CD8-positive, alpha-beta memory T cell (primary cell): Measurements from ENCODE around the gene FAM89B. TPM values are rescaled to one million over a fixed set of nuclear protein-coding genes. Genes with fewer than 3 reads are reported as not detected.
A peak's percentile ranks its signal among the peaks of the same experiment; 100 is the strongest.

Experiments used
- CTCF ChIA-PET: fragments of 350-600 bp; sonication (Branson Sonifier 250); formaldehyde crosslinking; loops from one replicate; lab custom pipeline; 2021; ENCODE audit warnings: antibody characterized with exemption; lab: Charles Lee
- POLR2A ChIA-PET: fragments of 350-600 bp; sonication (Branson Sonifier 250); formaldehyde crosslinking; loops from one replicate; lab custom pipeline; 2021; ENCODE audit warnings: antibody characterized with exemption; lab: Charles Lee
- DNase-seq, 5 donors: peaks; one replicate each; pipeline versions ENCODE4 v3.0.0 to v3.0.0-alpha.2; 2020 to 2022; ENCODE audit warnings: mixed read lengths in 1 of 5
- H3K27ac ChIP-seq: one replicate; pipeline ENCODE4 v1.7.0; 2013; ENCODE audit warnings: low read depth, mild to moderate bottlenecking, low read length, moderate library complexity
- H3K27me3 ChIP-seq: 2 replicates; pipeline ENCODE4 v1.7.0; 2013; ENCODE audit warnings: low read length, mild to moderate bottlenecking; ENCODE audit not compliant: insufficient read depth, poor library complexity, severe bottlenecking
- H3K36me3 ChIP-seq: 2 replicates; pipeline ENCODE4 v1.7.0; 2013; ENCODE audit warnings: mild to moderate bottlenecking, low read length, moderate library complexity; ENCODE audit not compliant: insufficient read depth
- H3K4me1 ChIP-seq: 2 replicates; pipeline ENCODE4 v1.7.0; 2013; ENCODE audit warnings: mild to moderate bottlenecking, low read length, moderate library complexity; ENCODE audit not compliant: insufficient read depth
- H3K4me3 ChIP-seq: 2 replicates; pipeline ENCODE4 v1.7.0; 2013; ENCODE audit warnings: mild to moderate bottlenecking, low read length
- H3K9me3 ChIP-seq: 2 replicates; pipeline ENCODE4 v1.7.0; 2013; ENCODE audit warnings: mild to moderate bottlenecking, low read length
- H3K27ac Mint-ChIP-seq, 8 donors: one replicate each; pipeline ENCODE4 v1.8.0; 2020 to 2021; ENCODE audit warnings: mixed read lengths in 8 of 8, mild to moderate bottlenecking in 6 of 8, inconsistent platforms in 3 of 8, moderate library complexity in 3 of 8
- H3K27me3 Mint-ChIP-seq, 2 donors: one replicate each; pipeline ENCODE4 v1.8.0; 2020 to 2021; ENCODE audit warnings: mixed read lengths in 2 of 2, mild to moderate bottlenecking in 1 of 2, moderate library complexity in 1 of 2
- H3K36me3 Mint-ChIP-seq, 3 donors: one replicate each; pipeline ENCODE4 v1.8.0; 2020 to 2021; ENCODE audit warnings: mixed read lengths in 3 of 3, inconsistent platforms in 1 of 3, mild to moderate bottlenecking in 1 of 3
- H3K4me1 Mint-ChIP-seq, 3 donors: one replicate each; pipeline ENCODE4 v1.8.0; 2020 to 2021; ENCODE audit warnings: mixed read lengths in 3 of 3, inconsistent platforms in 1 of 3, mild to moderate bottlenecking in 1 of 3
- H3K4me3 Mint-ChIP-seq, 7 donors: one replicate each; pipeline ENCODE4 v1.8.0; 2020 to 2021; ENCODE audit warnings: mixed read lengths in 7 of 7, mild to moderate bottlenecking in 6 of 7, moderate library complexity in 4 of 7, inconsistent platforms in 2 of 7
- H3K9me3 Mint-ChIP-seq, 5 donors: one replicate each; pipeline ENCODE4 v1.8.0; 2020 to 2022; ENCODE audit warnings: mixed read lengths in 5 of 5, mild to moderate bottlenecking in 3 of 5, moderate library complexity in 2 of 5, inconsistent platforms in 1 of 5
- polyA plus RNA-seq: library from polyadenylated mRNA; unstranded; fragments of 300-500 nt; fragmentation: Illumina TruSeq; gene quantifications from one replicate; pipeline ENCODE4 v1.2.3, GENCODE V29; 2021
- total RNA-seq, 2 experiments: library from RNA; stranded (reverse); gene quantifications; one replicate each; pipeline ENCODE4 v1.2.3, GENCODE V29; 2021

The FAM89B gene
- total and polyA plus RNA-seq, 3 experiments from 2014 or later: 30.8 to 138 (median 34.1) TPM

- Mint-ChIP-seq H3K4me1 (peaks cover 17 to 27% (median 18%) of the 10 kb centered on the region in 3 donors), H3K36me3 (peaks cover 0 to 41% (median 1%) of the 10 kb centered on the region in 3 donors), H3K27me3 (no peaks in the 10 kb centered on the region), H3K27ac (peak overlapping the region in 1 of 8 donors; percentile 54), H3K9me3 (no peaks in the 10 kb centered on the region), H3K4me3 (peak overlapping the region in 1 of 7 donors; percentile 69)
- Histone ChIP-seq H3K9me3 (no peaks in the 10 kb centered on the region), H3K36me3 (peaks cover 17% of the 10 kb centered on the region), H3K4me3 (no peak overlapping the region), H3K4me1 (peaks cover 24% of the 10 kb centered on the region), H3K27me3 (no peaks in the 10 kb centered on the region), H3K27ac (no peak overlapping the region)
- CTCF ChIA-PET: interaction anchor here (1.0 to 11.9 kb wide), 19 partner anchors 10 to 226 kb away, joined by 3 to 258 read pairs (median 6); partner anchors contain the start of genes EHBP1L1, FAM89B, PCNX3 and SCYL1
- no peak for DNase-seq
- POLR2A ChIA-PET: interaction anchor here (0.9 to 2.0 kb wide), 5 partner anchors 16 to 52 kb away, joined by 3 to 8 read pairs (median 4); partner anchors contain the start of genes EHBP1L1 and MAP3K11
Observed at GRCh38 chr11:65592858-65593517, 20.6 kb downstream of the FAM89B start.

- Histone ChIP-seq H3K4me1 (peaks cover 17% of the 10 kb centered on the region), H3K27me3 (no peaks in the 10 kb centered on the region), H3K27ac (no peak overlapping the region), H3K9me3 (no peaks in the 10 kb centered on the region), H3K36me3 (peaks cover 23% of the 10 kb centered on the region), H3K4me3 (no peak overlapping the region)
- Mint-ChIP-seq H3K4me1 (peaks cover 9 to 19% (median 11%) of the 10 kb centered on the region in 3 donors), H3K9me3 (no peaks in the 10 kb centered on the region), H3K4me3 (no peak overlapping the region), H3K36me3 (peaks cover 0 to 47% (median 1%) of the 10 kb centered on the region in 3 donors), H3K27ac (peak overlapping the region in 2 of 8 donors; percentile 48 to 84), H3K27me3 (no peaks in the 10 kb centered on the region)
- CTCF ChIA-PET: interaction anchor here (0.7 to 11.9 kb wide), 25 partner anchors 8 to 318 kb away, joined by 3 to 258 read pairs (median 5); partner anchors contain the start of genes EHBP1L1, FAM89B, PCNX3 and SCYL1
- peak in 2 of 5 donors; percentile 45 to 66 for DNase-seq
- POLR2A ChIA-PET: interaction anchor here (0.5 to 2.0 kb wide), 9 partner anchors 16 to 718 kb away, joined by 3 to 8 read pairs (median 4); partner anchors contain the start of genes EHBP1L1, FAM89B and MAP3K11
Observed at GRCh38 chr11:65593518-65594414, 21.4 kb downstream of the FAM89B start.

- H3K27me3 Mint-ChIP-seq: no peaks in the 10 kb centered on the region
- ChIA-PET POLR2A (interaction anchor here (0.6 to 1.3 kb wide), 3 partner anchors 19 to 100 kb away, joined by 3 to 7 read pairs (median 3); partner anchors contain the start of gene FAM89B), CTCF (interaction anchor here (0.6 to 11.9 kb wide), 4 partner anchors 20 to 406 kb away, joined by 3 to 258 read pairs (median 12); partner anchors contain the start of genes PCNX3 and ZNRD2)
- peak overlapping the region in 2 of 8 donors; percentile 22 to 61 for H3K27ac Mint-ChIP-seq
- H3K36me3 Mint-ChIP-seq: peaks cover 0 to 49% (median 3%) of the 10 kb centered on the region in 3 donors
- peaks cover 8 to 17% (median 10%) of the 10 kb centered on the region in 3 donors for H3K4me1 Mint-ChIP-seq
- peaks cover 20% of the 10 kb centered on the region for H3K36me3 ChIP-seq
- no peaks in the 10 kb centered on the region for H3K9me3 Mint-ChIP-seq
- no peak overlapping the region for H3K27ac ChIP-seq
- H3K4me3 ChIP-seq: no peak overlapping the region
- H3K4me1 ChIP-seq: peaks cover 15% of the 10 kb centered on the region
- peak overlapping the region in 1 of 7 donors; percentile 32 for H3K4me3 Mint-ChIP-seq
- no peaks in the 10 kb centered on the region for H3K9me3 ChIP-seq
- H3K27me3 ChIP-seq: no peaks in the 10 kb centered on the region
- DNase-seq: no peak
Observed at GRCh38 chr11:65595131-65595530, 22.8 kb downstream of the FAM89B start.

- Histone ChIP-seq H3K27me3 (no peaks in the 10 kb centered on the region), H3K27ac (no peak within 1 kb of the TSS), H3K36me3 (peaks cover 14% of the 10 kb centered on the region), H3K4me3 (no peak within 1 kb of the TSS), H3K9me3 (no peaks in the 10 kb centered on the region), H3K4me1 (peaks cover 15% of the 10 kb centered on the region)
- Mint-ChIP-seq H3K27ac (peak within 1 kb of the TSS in 5 of 8 donors; percentile 22 to 61 (median 45)), H3K27me3 (no peaks in the 10 kb centered on the region), H3K4me3 (peak within 1 kb of the TSS in 2 of 7 donors; percentile 27 to 32), H3K36me3 (peaks cover 0 to 43% (median 2%) of the 10 kb centered on the region in 3 donors), H3K9me3 (no peaks in the 10 kb centered on the region), H3K4me1 (peaks cover 8 to 17% (median 10%) of the 10 kb centered on the region in 3 donors)
- CTCF ChIA-PET: interaction anchor here (0.6 to 11.9 kb wide), 3 partner anchors 54 to 960 kb away, joined by 3 to 258 read pairs (median 3); no protein-coding TSS in a partner anchor
- POLR2A ChIA-PET: interaction anchor here (0.6 to 1.3 kb wide), 2 partner anchors 19 to 462 kb away, joined by 3 read pairs; no protein-coding TSS in a partner anchor
- no peak for DNase-seq
Observed at GRCh38 chr11:65595543-65596281, 23.4 kb downstream of the FAM89B start, which contains the start of gene KCNK7. Gene KCNK7 (minus strand): TSS chr11:65595800. CDS start chr11:65595772, 28 bp downstream.

GRCh38 chr11:65596520-65596919 lies 24.2 kb downstream of the FAM89B start:
- Histone ChIP-seq H3K27ac (no peak overlapping the region), H3K36me3 (peaks cover 14% of the 10 kb centered on the region), H3K27me3 (no peaks in the 10 kb centered on the region), H3K4me1 (peaks cover 15% of the 10 kb centered on the region), H3K4me3 (no peak overlapping the region), H3K9me3 (no peaks in the 10 kb centered on the region)
- Mint-ChIP-seq H3K36me3 (peaks cover 0 to 43% (median 2%) of the 10 kb centered on the region in 3 donors), H3K27ac (peak overlapping the region in 1 of 8 donors; percentile 50), H3K4me1 (peaks cover 8 to 17% (median 10%) of the 10 kb centered on the region in 3 donors), H3K9me3 (no peaks in the 10 kb centered on the region), H3K27me3 (no peaks in the 10 kb centered on the region), H3K4me3 (no peak overlapping the region)
- ChIA-PET CTCF (interaction anchor here (2.0 to 11.9 kb wide), 2 partner anchors 8 to 55 kb away, joined by 8 to 258 read pairs; no protein-coding TSS in a partner anchor), POLR2A (interaction anchor here (0.6 kb wide), 1 partner anchor 463 kb away, joined by 3 read pairs; no protein-coding TSS in a partner anchor)
- no peak for DNase-seq

- POLR2A ChIA-PET: interaction anchor here (0.6 to 0.7 kb wide), 2 partner anchors 26 to 779 kb away, joined by 3 read pairs; no protein-coding TSS in a partner anchor
- CTCF ChIA-PET: interaction anchor here (1.1 to 2.5 kb wide), 3 partner anchors 10 to 58 kb away, joined by 3 to 8 read pairs (median 6); no protein-coding TSS in a partner anchor
Observed at GRCh38 chr11:65598258-65598699, 25.9 kb downstream of the FAM89B start.

More at GRCh38 chr11:65598258-65598699, 25.9 kb downstream of the FAM89B start:
- Mint-ChIP-seq H3K4me3 (no peak overlapping the region), H3K36me3 (peaks cover 0 to 41% (median 2%) of the 10 kb centered on the region in 3 donors), H3K27ac (no peak overlapping the region), H3K27me3 (no peaks in the 10 kb centered on the region), H3K9me3 (no peaks in the 10 kb centered on the region), H3K4me1 (peaks cover 8 to 17% (median 10%) of the 10 kb centered on the region in 3 donors)
- Histone ChIP-seq H3K9me3 (no peaks in the 10 kb centered on the region), H3K27me3 (no peaks in the 10 kb centered on the region), H3K36me3 (peaks cover 14% of the 10 kb centered on the region), H3K4me1 (peaks cover 15% of the 10 kb centered on the region), H3K27ac (no peak overlapping the region), H3K4me3 (no peak overlapping the region)
- no peak for DNase-seq
